Panc1 (cell line): ENCODE measurements around the gene KIF15. TPM values are rescaled to one million over a fixed set of nuclear protein-coding genes. Genes with fewer than 3 reads are reported as not detected.

Experiments
- ATAC-seq: fragments of 200-7000 bp; cut with Tn5 transposase; 2 replicates; pipeline ENCODE4 v1.9.1; 2020; ENCODE audit warnings: mild to moderate bottlenecking, moderate library complexity
- BruUV-seq: library from RNA; stranded (reverse); fragments of 400-500 nt; replicated peaks from 2 replicates; lab custom pipeline; 2021; lab: Mats Ljungman, UMichigan
- CTCF ChIA-PET: fragments of 300-600 bp; sonication (Branson Sonifier 250); formaldehyde crosslinking; loops from one replicate; lab custom pipeline; 2022; ENCODE audit warnings: antibody characterized with exemption; lab: Charles Lee
- POLR2A ChIA-PET: fragments of 300-600 bp; sonication (Branson Sonifier 250); formaldehyde crosslinking; loops from one replicate; lab custom pipeline; 2022; ENCODE audit warnings: antibody characterized with exemption; lab: Charles Lee
- DNase-seq: peaks from one replicate; pipeline ENCODE4 v3.0.0-alpha.2; 2010; ENCODE audit warnings: low read depth, low spot score
- H3K27ac ChIP-seq: 2 replicates; pipeline ENCODE4 v1.5.1; 2011; ENCODE audit warnings: mild to moderate bottlenecking, low read length, inconsistent platforms
- H3K27me3 ChIP-seq: fragments of 200-500 bp; sonication (Bioruptor generic); 2 replicates; pipeline ENCODE4 v1.6.0; 2014; ENCODE audit warnings: low read length, inconsistent platforms; ENCODE audit not compliant: control insufficient read depth, insufficient read depth
- H3K36me3 ChIP-seq: fragments of 200-500 bp; sonication (Bioruptor generic); 2 replicates; pipeline ENCODE4 v1.5.1; 2014; ENCODE audit warnings: inconsistent platforms, mild to moderate bottlenecking, low read length, moderate library complexity; ENCODE audit not compliant: control insufficient read depth, insufficient read depth
- H3K4me1 ChIP-seq: 2 replicates; pipeline ENCODE4 v1.5.1; 2011; ENCODE audit warnings: inconsistent platforms, mild to moderate bottlenecking, low read length, moderate library complexity; ENCODE audit not compliant: control insufficient read depth, insufficient read depth
- H3K4me3 ChIP-seq, 2 experiments: 2 replicates each; pipeline ENCODE4 v1.5.1; 2011 to 2012; ENCODE audit warnings: low read depth in 2 of 2, low read length in 2 of 2, mild to moderate bottlenecking in 2 of 2, inconsistent platforms in 1 of 2, moderate library complexity in 1 of 2
- H3K9me3 ChIP-seq: fragments of 200-500 bp; sonication (Bioruptor generic); 2 replicates; pipeline ENCODE4 v1.5.1; 2014; ENCODE audit warnings: low read depth, mild to moderate bottlenecking, inconsistent platforms, low read length, moderate library complexity; ENCODE audit not compliant: control insufficient read depth, insufficient read depth
- POLR2AphosphoS5 ChIP-seq: IDR thresholded peaks from 2 replicates; pipeline ENCODE4 v1.6.1; 2012; ENCODE audit warnings: mild to moderate bottlenecking, low read depth, low read length, moderate library complexity
- SIN3A ChIP-seq: IDR thresholded peaks from 2 replicates; pipeline ENCODE4 v1.6.1; 2012; ENCODE audit warnings: low read depth, mild to moderate bottlenecking, low read length, moderate library complexity, borderline replicate concordance; ENCODE audit not compliant: insufficient read depth
- TCF7L2 ChIP-seq: IDR thresholded peaks from 2 replicates; pipeline ENCODE4 v1.6.1; 2011; ENCODE audit warnings: mild to moderate bottlenecking, low read depth, low read length, inconsistent platforms
- in situ Hi-C: cut with HindIII; loops from 2 replicates; pipeline ENCODE4 v1.10.0; 2016; ENCODE audit warnings: low sequenced_read_pairs, low pct_unique_long_range_greater_than_20kb
- intact Hi-C: fragments of 100-400 bp; cut with micrococcal nuclease; formaldehyde crosslinking; loops from one replicate; pipeline ENCODE4 v1.10.0; 2022; ENCODE audit not compliant: unreplicated experiment
- total RNA-seq: library from RNA; stranded (reverse); gene quantifications from one replicate; pipeline ENCODE4 v1.2.1, GENCODE V29; 2021; ENCODE audit not compliant: unreplicated experiment
- TF ChIP-seq, protein P1 (sequence below), 2 experiments: IDR thresholded peaks; 2 replicates each; pipeline ENCODE4 v1.6.1; 2011 to 2012; ENCODE audit warnings: low read depth in 2 of 2, control low read depth in 1 of 2, low read length in 1 of 2, mild to moderate bottlenecking in 1 of 2, moderate library complexity in 1 of 2; ENCODE audit not compliant: insufficient read depth in 1 of 2
- TF ChIP-seq, protein P2 (sequence below): fragments of 450-650 bp; IDR thresholded peaks from 2 replicates; pipeline ENCODE4 v1.5.1; 2017; ENCODE audit warnings: mild to moderate bottlenecking

KIF15 gene
- total RNA-seq, 1 experiment from 2014 or later, result 12.2 TPM

DNA sequence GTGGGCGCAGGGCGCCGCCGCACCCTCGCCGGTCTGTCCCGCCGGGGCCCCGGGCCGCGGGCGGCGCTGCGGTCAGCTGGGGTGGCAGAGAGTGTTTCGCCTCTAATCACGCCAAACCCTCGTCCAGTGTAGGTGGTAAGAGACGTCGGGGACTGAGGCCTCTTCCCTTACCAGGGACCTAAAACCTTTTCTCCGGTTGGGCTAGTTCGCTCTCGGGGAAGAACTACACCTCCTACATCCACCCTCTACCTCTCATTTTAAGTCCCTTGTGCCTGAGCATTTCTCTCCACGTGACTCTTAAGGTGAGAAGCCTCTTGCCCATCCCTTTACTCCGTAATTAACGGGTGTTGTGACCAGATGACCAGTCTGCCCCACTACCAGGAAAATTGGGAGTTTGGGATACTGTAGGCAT, 100.6 kb downstream of the KIF15 start:
- in situ Hi-C loops (no loop called here), intact Hi-C loops (no loop called here)
- Histone ChIP-seq H3K4me1 (no peaks in the 10 kb centered on the region; the same call in 1 of the 2 replicates), H3K27ac (peak overlapping the region; percentile 92), H3K27me3 (no peaks in the 10 kb centered on the region), H3K36me3 (no peaks in the 10 kb centered on the region), H3K9me3 (no peaks in the 10 kb centered on the region), H3K4me3 (peak overlapping the region; percentile 58 to 88)
- TF ChIP-seq POLR2AphosphoS5, result no peak
- no peak for TF ChIP-seq TCF7L2
- TF ChIP-seq, protein P1, sequence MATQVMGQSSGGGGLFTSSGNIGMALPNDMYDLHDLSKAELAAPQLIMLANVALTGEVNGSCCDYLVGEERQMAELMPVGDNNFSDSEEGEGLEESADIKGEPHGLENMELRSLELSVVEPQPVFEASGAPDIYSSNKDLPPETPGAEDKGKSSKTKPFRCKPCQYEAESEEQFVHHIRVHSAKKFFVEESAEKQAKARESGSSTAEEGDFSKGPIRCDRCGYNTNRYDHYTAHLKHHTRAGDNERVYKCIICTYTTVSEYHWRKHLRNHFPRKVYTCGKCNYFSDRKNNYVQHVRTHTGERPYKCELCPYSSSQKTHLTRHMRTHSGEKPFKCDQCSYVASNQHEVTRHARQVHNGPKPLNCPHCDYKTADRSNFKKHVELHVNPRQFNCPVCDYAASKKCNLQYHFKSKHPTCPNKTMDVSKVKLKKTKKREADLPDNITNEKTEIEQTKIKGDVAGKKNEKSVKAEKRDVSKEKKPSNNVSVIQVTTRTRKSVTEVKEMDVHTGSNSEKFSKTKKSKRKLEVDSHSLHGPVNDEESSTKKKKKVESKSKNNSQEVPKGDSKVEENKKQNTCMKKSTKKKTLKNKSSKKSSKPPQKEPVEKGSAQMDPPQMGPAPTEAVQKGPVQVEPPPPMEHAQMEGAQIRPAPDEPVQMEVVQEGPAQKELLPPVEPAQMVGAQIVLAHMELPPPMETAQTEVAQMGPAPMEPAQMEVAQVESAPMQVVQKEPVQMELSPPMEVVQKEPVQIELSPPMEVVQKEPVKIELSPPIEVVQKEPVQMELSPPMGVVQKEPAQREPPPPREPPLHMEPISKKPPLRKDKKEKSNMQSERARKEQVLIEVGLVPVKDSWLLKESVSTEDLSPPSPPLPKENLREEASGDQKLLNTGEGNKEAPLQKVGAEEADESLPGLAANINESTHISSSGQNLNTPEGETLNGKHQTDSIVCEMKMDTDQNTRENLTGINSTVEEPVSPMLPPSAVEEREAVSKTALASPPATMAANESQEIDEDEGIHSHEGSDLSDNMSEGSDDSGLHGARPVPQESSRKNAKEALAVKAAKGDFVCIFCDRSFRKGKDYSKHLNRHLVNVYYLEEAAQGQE (IDR thresholded peaks at IDR 0.05; ENCODE audit: insufficient read depth in 1 of 2, low read depth in 2 of 2, low read length in 1 of 2), result no peak
- TF ChIP-seq, protein P2, sequence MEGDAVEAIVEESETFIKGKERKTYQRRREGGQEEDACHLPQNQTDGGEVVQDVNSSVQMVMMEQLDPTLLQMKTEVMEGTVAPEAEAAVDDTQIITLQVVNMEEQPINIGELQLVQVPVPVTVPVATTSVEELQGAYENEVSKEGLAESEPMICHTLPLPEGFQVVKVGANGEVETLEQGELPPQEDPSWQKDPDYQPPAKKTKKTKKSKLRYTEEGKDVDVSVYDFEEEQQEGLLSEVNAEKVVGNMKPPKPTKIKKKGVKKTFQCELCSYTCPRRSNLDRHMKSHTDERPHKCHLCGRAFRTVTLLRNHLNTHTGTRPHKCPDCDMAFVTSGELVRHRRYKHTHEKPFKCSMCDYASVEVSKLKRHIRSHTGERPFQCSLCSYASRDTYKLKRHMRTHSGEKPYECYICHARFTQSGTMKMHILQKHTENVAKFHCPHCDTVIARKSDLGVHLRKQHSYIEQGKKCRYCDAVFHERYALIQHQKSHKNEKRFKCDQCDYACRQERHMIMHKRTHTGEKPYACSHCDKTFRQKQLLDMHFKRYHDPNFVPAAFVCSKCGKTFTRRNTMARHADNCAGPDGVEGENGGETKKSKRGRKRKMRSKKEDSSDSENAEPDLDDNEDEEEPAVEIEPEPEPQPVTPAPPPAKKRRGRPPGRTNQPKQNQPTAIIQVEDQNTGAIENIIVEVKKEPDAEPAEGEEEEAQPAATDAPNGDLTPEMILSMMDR, result no peak
- no peak for TF ChIP-seq SIN3A
- CTCF ChIA-PET, result no interaction called here
- POLR2A ChIA-PET, result no interaction called here
- no TSS peak for BruUV-seq
- ATAC-seq (no peak; the same call in 1 of the 2 replicates), DNase-seq (no peak)

DNA sequence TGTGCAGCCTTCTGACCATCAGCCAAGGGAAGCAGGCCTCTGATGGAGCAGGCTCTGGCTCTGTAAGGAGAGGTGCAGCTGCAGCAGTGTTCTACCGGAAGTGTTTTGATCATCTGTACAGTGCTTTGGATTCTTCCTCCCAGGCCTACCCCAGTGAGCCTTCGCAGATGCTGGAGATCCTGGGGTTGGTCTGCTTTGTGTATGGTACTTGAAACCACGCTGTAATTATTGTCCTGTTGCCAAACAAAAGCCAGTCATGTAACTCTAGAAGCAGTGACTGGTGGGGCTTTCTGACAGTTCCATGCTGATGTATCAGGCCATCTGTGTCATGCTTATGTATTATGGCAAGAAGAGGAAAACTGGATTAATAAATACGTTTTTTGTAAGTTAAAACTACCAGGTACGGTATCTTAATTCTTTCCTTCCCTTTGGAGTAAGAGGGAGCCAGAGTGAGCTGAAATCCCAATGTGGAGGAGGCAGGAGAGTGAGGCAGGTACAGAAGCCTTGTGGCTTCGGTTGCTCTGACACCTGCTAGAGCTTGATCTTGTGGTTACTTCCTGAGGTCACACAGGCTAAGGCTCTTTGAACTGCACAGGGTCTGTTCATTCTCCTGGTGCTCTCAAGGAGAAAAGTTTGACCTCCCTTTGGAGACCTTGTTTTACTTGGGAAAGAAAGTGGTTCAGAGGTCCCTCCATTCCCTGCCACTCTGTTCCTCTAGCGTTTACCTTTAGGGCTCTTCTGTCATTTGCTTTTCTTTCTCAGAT, 103.9 kb downstream of the KIF15 start:
- Histone ChIP-seq H3K4me3 (no peak overlapping the region), H3K9me3 (no peaks in the 10 kb centered on the region), H3K27ac (no peak overlapping the region), H3K36me3 (no peaks in the 10 kb centered on the region), H3K27me3 (no peaks in the 10 kb centered on the region), H3K4me1 (no peaks in the 10 kb centered on the region; the same call in 1 of the 2 replicates)
- TF ChIP-seq SIN3A (no peak), TCF7L2 (no peak), POLR2AphosphoS5 (no peak)
- TF ChIP-seq, protein P1 (IDR thresholded peaks at IDR 0.05; ENCODE audit: insufficient read depth in 1 of 2, low read depth in 2 of 2, low read length in 1 of 2), result no peak
- TF ChIP-seq, protein P2, result no peak
- POLR2A ChIA-PET, result no interaction called here
- DNase-seq (no peak), ATAC-seq (no peak)
- CTCF ChIA-PET, result no interaction called here
- no TSS peak for BruUV-seq
- intact Hi-C loops, result no loop called here
- in situ Hi-C loops, result no loop called here
